Thymus (tissue), 11 donors: Measurements from ENCODE around the gene SECISBP2L. TPM values are rescaled to one million over a fixed set of nuclear protein-coding genes. Genes with fewer than 3 reads are reported as not detected.

Experiments
- DNase-seq, 9 donors: peaks; one replicate each; pipeline ENCODE4 v3.0.0-alpha.2; 2013; ENCODE audit warnings: low spot score in 9 of 9, low read depth in 6 of 9, missing footprints in 1 of 9
- H3K27ac ChIP-seq, 2 donors: one replicate each; pipeline ENCODE4 v1.5.1; 2013; ENCODE audit warnings: control low read depth in 1 of 2, low read depth in 1 of 2, low read length in 1 of 2, mild to moderate bottlenecking in 1 of 2, moderate library complexity in 1 of 2
- H3K27me3 ChIP-seq, 2 donors: one replicate each; pipeline ENCODE4 v1.5.1; 2013; ENCODE audit warnings: low read length in 1 of 2; ENCODE audit not compliant: control insufficient read depth in 2 of 2, insufficient read depth in 1 of 2
- H3K36me3 ChIP-seq, 2 donors: one replicate each; pipeline ENCODE4 v1.5.1; 2013; ENCODE audit warnings: low read length in 1 of 2, mild to moderate bottlenecking in 1 of 2, moderate library complexity in 1 of 2; ENCODE audit not compliant: control insufficient read depth in 2 of 2, insufficient read depth in 2 of 2
- H3K4me1 ChIP-seq, 2 donors: one replicate each; pipeline ENCODE4 v1.5.1; 2013; ENCODE audit warnings: low read length in 2 of 2; ENCODE audit not compliant: control insufficient read depth in 2 of 2, insufficient read depth in 2 of 2
- H3K4me3 ChIP-seq, 2 donors: one replicate each; pipeline ENCODE4 v1.5.1; 2013; ENCODE audit warnings: low read length in 2 of 2, control low read depth in 1 of 2, mild to moderate bottlenecking in 1 of 2
- H3K9me3 ChIP-seq, 2 donors: one replicate each; pipeline ENCODE4 v1.5.1; 2013; ENCODE audit warnings: low read length in 1 of 2, mild to moderate bottlenecking in 1 of 2; ENCODE audit not compliant: control insufficient read depth in 2 of 2, insufficient read depth in 1 of 2
- WGBS: extraction: QIAGEN DNeasy Blood & Tissue Kit; methylation state at CpG from one replicate; pipeline ENCODE4 v1.1.7; 2013; 5-methylcytosine and 5-hydroxymethylcytosine counted together
- polyA plus RNA-seq: library from polyadenylated mRNA; stranded (reverse); fragments of 200-250 nt; gene quantifications from one replicate; pipeline ENCODE4 v1.2.3, GENCODE V29; 2013
- total RNA-seq: library from RNA; stranded (reverse); fragments of 120-200 nt; gene quantifications from one replicate; pipeline ENCODE4 v1.2.4, GENCODE V29; 2013
- donor health status: healthy.

Gene SECISBP2L
- total and polyA plus RNA-seq, 2 donors: 13.2 to 16.7 TPM

DNA sequence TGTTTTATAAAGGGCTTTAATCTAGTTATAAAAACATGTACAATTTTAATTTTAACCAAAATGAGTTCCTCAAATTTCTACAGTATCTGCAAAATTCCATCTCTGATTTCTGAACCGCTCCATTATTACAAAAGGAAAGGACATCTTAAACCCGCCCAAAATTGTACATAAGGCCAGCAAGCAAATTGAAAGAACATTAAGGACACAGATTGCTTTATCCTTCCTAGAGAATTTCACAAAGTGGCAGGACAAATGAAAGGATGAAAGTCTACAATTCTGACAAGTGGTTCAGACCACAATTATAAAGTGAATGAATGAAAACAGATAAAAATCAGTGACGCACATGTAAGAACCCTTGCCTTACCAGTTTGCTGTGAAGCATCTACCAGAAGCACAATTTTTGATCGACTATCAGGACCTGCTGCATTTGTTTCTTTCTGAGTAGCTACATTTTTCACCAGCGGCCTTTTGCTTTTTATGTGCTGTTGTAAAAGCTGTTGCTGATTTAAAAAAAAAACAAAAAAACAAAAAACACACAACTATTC lies 13.6 kb downstream of the SECISBP2L start:
- Histone ChIP-seq H3K27ac (no peak overlapping the region), H3K4me1 (no peaks in the 10 kb centered on the region), H3K27me3 (no peaks in the 10 kb centered on the region), H3K4me3 (no peak overlapping the region), H3K36me3 (peaks cover 8 to 11% of the 10 kb centered on the region in 2 donors), H3K9me3 (no peaks in the 10 kb centered on the region)
- 96% methylated on average over 5 of the region's 5 CpGs for WGBS
- DNase-seq: no peak

DNA sequence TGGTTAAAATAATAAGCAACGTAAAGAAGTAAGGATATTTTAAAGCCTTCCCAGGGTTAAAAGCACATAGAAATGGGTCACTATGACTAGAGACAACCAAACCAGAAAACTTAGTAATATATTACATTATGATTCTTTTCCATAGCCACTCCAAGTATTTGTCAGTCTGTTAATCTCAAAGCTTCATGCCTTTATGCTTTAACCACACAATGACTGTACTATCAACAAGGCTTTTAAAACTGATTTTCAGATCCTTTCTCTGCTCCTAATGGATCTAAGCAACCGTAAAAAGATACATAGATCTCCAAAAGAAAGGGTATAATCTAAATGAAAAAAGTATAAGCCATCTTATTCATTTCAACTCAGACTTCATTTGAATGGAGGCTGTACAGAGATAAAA lies 14.4 kb downstream of the SECISBP2L start:
- WGBS: 99% methylated on average over 2 of the region's 2 CpGs
- H3K4me1 ChIP-seq: no peaks in the 10 kb centered on the region
- H3K9me3 ChIP-seq: no peaks in the 10 kb centered on the region
- no peak overlapping the region for H3K27ac ChIP-seq
- DNase-seq: no peak
- peaks cover 8 to 11% of the 10 kb centered on the region in 2 donors for H3K36me3 ChIP-seq
- no peak overlapping the region for H3K4me3 ChIP-seq
- no peaks in the 10 kb centered on the region for H3K27me3 ChIP-seq

DNA sequence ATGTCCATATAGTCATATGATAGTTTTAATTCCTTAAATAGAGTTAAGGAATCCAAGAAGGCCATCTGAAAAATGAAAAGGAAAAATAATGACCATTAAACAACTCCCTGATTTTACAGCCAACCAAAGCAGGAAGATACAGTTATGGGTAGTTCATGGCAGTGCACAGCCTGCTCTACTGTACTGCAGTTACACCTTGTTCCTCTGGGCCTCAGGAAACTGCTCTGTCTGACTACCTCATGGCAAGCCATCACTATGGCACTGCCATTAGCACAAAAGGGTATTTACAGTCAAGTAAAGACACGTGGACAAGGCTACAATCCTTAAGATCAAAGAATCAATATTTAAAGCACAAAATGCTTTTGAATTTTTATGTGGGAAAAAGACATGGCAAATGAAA lies 19.5 kb downstream of the SECISBP2L start:
- 99% methylated on average over 1 of the region's 1 CpG for WGBS
- H3K27me3 ChIP-seq: no peaks in the 10 kb centered on the region
- H3K27ac ChIP-seq: no peak overlapping the region
- H3K4me1 ChIP-seq: no peaks in the 10 kb centered on the region
- DNase-seq: no peak
- peaks cover 10 to 11% of the 10 kb centered on the region in 2 donors for H3K36me3 ChIP-seq
- H3K4me3 ChIP-seq: no peak overlapping the region
- H3K9me3 ChIP-seq: no peaks in the 10 kb centered on the region

DNA sequence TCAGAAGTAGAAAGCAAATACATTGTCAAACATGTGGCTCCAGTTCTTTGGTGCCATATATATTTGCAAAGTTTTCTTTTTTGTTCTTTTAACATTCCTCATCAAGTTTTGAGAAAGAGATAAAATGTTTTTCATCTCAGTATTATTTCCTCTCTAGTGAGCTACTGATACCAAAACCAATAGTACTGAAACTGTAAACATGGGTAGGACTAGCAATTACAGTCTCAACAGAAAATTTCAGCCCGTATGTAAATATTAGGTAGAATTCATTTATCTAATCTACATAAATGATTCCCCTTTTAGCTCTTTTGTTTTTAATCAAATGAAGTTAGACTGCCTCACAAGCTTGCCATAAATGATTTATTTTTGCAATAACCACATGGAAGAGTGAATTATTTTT lies 21.4 kb downstream of the SECISBP2L start:
- H3K27ac ChIP-seq: no peak overlapping the region
- H3K36me3 ChIP-seq: peaks cover 10 to 11% of the 10 kb centered on the region in 2 donors
- WGBS: 96% methylated on average over 1 of the region's 1 CpG
- H3K9me3 ChIP-seq: no peaks in the 10 kb centered on the region
- H3K4me3 ChIP-seq: no peak overlapping the region
- H3K4me1 ChIP-seq: no peaks in the 10 kb centered on the region
- no peak for DNase-seq
- H3K27me3 ChIP-seq: no peaks in the 10 kb centered on the region

DNA sequence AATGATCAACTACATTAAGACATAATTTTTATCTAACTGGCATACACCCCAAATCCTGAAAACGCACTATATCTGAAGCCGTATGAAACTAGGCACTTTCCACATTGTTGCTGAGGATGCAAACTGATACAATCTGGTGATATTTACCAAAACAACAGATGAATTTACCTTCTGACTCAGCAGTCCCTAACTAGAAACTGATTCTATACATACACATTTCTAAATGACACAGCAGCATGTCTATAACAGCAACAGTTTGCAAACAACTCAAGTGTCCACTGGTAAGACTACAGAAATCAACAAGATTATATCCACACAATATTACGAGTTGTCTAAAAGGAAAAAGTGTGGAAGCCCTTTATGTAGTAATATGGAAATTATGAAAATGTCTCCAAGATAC lies 22.9 kb downstream of the SECISBP2L start:
- no peaks in the 10 kb centered on the region for H3K9me3 ChIP-seq
- no peak overlapping the region for H3K27ac ChIP-seq
- no peak for DNase-seq
- H3K27me3 ChIP-seq: no peaks in the 10 kb centered on the region
- WGBS: 98% methylated on average over 3 of the region's 3 CpGs
- no peak overlapping the region for H3K4me3 ChIP-seq
- peaks cover 5 to 7% of the 10 kb centered on the region in 2 donors for H3K36me3 ChIP-seq
- H3K4me1 ChIP-seq: no peaks in the 10 kb centered on the region

DNA sequence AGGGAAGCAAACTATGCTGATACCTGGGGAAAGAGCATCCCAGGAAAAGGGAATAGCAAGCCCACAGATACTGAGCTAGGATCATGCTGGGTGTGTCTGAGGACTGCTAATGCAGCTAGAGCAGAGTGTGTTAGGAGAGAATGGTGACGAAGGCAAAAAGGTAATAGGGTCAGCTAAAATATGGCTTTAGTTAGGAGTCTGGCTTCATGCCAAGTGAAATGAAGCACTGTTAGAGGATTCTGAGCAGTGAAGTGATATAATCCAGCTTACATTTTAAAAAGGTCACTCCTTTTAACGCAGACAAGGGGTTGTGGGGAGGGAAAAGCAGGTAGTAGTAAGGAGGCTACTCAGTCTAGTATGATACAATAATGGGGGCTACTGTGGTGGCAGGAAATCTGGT lies 30.4 kb downstream of the SECISBP2L start:
- no peaks in the 10 kb centered on the region for H3K27me3 ChIP-seq
- peaks cover 5 to 38% of the 10 kb centered on the region in 2 donors for H3K36me3 ChIP-seq
- 96% methylated on average over 2 of the region's 2 CpGs for WGBS
- H3K4me3 ChIP-seq: no peak overlapping the region
- H3K27ac ChIP-seq: no peak overlapping the region
- no peak for DNase-seq
- no peaks in the 10 kb centered on the region for H3K9me3 ChIP-seq
- no peaks in the 10 kb centered on the region for H3K4me1 ChIP-seq

DNA sequence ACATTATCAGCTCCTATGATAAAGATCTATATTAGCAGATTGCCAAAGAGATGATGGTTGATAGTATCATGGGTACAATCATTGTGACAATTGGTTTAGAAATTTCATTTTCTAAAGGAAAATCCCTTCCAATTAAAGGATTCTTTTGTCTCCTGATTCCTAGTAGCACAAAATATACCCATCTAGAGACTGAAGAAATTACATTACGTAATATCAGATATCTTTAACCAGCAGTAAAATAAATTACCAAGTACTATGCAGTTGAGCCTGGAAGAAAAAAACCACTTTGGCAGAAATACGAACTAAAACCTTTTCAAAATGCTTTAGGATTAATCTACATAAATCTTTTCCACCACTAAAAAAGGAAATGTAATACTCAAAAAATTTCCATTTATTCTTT lies 46.9 kb downstream of the SECISBP2L start:
- Histone ChIP-seq H3K27me3 (no peaks in the 10 kb centered on the region), H3K9me3 (no peaks in the 10 kb centered on the region), H3K36me3 (peaks cover 11 to 24% of the 10 kb centered on the region in 2 donors), H3K27ac (no peak overlapping the region), H3K4me3 (no peak overlapping the region), H3K4me1 (no peaks in the 10 kb centered on the region)
- 97% methylated on average over 2 of the region's 2 CpGs for WGBS
- no peak for DNase-seq

DNA sequence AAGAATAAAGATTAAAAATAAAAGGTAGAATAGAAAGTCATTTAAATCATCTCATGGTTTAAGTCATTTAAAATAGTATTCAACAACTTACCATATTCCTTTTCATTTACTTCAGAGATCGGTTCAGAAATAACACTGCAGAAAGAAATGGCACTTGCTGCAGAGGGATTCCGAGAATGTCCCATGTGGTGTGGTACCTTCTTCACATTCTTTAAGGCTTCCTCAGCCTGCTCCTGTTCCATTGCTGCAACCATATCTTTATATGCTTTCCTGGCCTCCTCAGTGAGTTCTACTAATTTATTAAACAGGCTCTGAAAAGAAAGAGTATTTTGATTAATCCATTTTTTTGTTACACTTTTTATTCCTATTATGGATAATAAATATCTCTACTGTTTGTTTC lies 50.0 kb downstream of the SECISBP2L start:
- no peak overlapping the region for H3K4me3 ChIP-seq
- no peaks in the 10 kb centered on the region for H3K9me3 ChIP-seq
- no peak overlapping the region for H3K27ac ChIP-seq
- peaks cover 19 to 40% of the 10 kb centered on the region in 2 donors for H3K36me3 ChIP-seq
- DNase-seq: no peak
- no peaks in the 10 kb centered on the region for H3K4me1 ChIP-seq
- 100% methylated on average over 2 of the region's 2 CpGs for WGBS
- H3K27me3 ChIP-seq: no peaks in the 10 kb centered on the region

DNA sequence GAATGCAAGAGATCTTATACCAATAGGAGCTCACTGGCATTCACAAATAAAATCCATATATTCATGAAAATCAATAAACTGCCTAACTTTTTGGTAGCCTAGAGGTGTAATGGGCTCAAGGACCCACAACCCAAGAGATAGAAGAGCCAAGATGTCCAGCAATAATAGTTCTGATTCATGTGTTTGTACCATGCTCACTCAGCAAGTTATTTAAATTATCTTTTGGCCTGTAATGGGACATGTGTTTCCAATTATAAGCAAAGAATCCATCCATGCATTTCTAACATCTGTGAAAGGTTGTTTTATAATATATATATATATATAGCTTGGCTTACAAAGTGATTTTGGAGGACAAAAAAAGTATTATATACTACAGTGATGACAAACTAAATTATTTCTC lies 52.9 kb downstream of the SECISBP2L start:
- Histone ChIP-seq H3K9me3 (no peaks in the 10 kb centered on the region), H3K4me1 (no peaks in the 10 kb centered on the region), H3K36me3 (peaks cover 11 to 27% of the 10 kb centered on the region in 2 donors), H3K27me3 (no peaks in the 10 kb centered on the region), H3K27ac (no peak overlapping the region), H3K4me3 (no peak overlapping the region)
- no peak for DNase-seq

DNA sequence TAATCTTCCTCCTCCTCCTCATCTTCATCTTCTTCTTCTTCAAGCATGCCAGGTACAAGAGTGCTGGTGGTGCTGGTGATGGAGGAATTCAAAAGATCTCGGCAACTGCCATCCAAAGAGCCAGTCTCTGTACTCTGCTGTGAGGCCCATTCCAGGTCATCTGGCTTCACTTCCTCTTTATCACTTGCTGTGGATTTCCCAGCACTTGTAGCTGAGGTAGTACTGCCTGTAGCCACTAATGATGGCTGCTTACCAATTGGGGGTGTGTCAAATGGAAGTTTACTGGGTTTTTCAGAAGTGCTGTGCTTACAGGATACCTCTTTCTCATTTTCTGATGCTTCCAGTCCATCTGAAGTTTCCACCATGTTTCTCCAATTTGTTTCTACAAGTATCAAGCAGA lies 53.7 kb downstream of the SECISBP2L start:
- H3K4me3 ChIP-seq: no peak overlapping the region
- H3K27me3 ChIP-seq: no peaks in the 10 kb centered on the region
- H3K9me3 ChIP-seq: no peaks in the 10 kb centered on the region
- H3K27ac ChIP-seq: no peak overlapping the region
- no peak for DNase-seq
- no peaks in the 10 kb centered on the region for H3K4me1 ChIP-seq
- H3K36me3 ChIP-seq: peaks cover 11 to 27% of the 10 kb centered on the region in 2 donors
- 96% methylated on average over 1 of the region's 1 CpG for WGBS
